HG03060 (cell line): ENCODE measurements around the gene CYTH3.
"Not testable (repeated sequence)": the region's sequence is repeated elsewhere in the genome, so short reads cannot be mapped to it uniquely, and the experiment has no call there.

Experiments used
- ATAC-seq: cut with Tn5 transposase; IDR thresholded peaks from one replicate; pipeline ENCODE4 v1.9.1; 2021; ENCODE audit warnings: low read depth, moderate number of reproducible peaks; ENCODE audit not compliant: unreplicated experiment

CYTH3 gene

GRCh38 chr7:6283391-6284054 is 11.1 kb upstream of the CYTH3 start:
- not testable (repeated sequence) for ATAC-seq

GRCh38 chr7:6279937-6280336 is 7.5 kb upstream of the CYTH3 start:
- no peak for ATAC-seq

DNA sequence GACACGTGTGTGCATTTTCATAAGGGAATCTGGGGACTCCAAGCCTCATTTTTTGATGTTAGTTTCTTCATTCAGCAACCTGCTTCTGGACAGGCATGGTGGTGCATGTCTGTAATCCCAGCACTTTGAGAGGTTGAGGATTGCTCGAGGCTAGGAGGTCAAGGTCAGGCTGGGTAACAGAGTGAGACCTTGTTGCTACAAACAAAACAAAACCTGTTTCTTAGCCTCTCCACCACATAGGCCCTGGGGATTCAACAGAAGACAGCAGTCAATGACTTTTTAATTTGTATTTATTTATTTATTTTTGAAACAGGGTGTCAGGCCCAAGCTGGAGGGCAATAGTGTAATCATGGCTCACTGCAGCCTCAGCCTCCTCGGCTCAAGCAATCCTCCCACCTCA is 6.9 kb upstream of the CYTH3 start:
- no peak for ATAC-seq

DNA sequence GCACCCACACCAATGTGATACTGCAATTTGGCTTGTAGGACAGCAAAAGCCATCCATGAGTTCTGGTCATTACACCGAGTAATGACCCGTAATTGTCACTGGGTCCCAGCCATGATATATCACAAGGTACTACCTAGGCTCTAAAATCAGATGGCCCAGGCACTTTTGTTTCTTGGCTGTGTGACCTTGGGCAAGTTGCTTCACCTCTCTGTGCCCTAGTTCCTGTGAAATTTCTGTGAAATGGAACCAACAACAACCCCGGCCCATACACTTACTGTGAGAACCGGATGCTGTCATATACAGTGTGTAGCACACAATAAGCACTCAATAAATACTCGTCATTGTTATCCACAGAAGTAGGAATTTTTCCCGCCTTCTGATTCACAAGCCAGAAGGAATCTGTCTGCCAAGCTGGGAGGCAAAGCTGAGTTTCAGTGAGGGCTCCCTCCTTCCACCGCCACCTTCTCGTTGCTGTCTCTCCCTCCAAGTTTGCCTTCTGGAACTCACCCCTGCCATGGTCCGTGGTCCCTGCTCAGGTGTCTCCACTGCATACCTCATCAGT is 6.4 kb upstream of the CYTH3 start:
- no peak for ATAC-seq

- ATAC-seq, result no peak
These were observed 5.1 kb upstream of the CYTH3 start for GRCh38 chr7:6277476-6277875.

DNA sequence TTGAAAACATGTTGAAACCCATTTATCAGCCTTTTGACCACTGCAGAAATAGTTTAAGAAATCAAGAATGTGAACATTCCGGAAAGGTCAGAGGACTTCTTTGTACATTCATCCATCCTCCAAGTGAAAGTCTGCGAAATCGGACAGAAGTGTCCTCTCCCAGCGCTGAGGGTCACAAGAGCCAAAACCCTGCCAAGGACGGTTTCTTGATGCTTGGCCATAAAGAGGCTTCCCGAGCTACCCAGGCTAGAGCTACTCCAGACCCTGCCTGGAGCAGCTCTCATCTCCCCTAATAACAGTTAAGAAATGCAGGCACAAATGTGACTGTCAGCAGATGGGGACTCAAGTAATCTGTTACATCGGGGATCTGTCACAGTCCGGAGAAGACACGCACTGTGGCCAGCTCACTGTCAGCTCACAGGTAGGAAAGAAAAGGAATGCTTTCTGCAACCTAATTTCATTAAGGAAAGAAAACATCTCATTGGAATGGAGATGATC is 4.5 kb upstream of the CYTH3 start:
- ATAC-seq, result no peak

DNA sequence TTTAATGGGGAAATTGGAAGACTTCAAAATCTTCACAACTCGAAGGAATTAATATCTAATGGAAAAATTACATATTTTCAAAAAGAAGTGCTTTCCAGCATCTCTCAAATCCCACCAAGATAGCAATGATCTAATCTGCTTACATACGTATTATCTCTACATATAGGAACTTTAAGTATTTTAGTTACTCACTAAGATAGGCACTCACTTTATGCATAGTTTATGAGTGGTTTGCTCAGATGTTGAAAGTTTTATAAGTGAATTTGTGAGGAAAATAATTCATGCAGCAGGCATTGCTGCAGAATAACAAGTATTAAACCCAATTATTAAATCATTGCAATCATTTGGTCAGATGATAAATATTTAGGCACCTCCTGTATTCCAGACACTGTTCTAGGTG is 2.3 kb upstream of the CYTH3 start:
- no peak for ATAC-seq

GRCh38 chr7:6273917-6274630 is 1.6 kb upstream of the CYTH3 start:
- ATAC-seq, result no peak

DNA sequence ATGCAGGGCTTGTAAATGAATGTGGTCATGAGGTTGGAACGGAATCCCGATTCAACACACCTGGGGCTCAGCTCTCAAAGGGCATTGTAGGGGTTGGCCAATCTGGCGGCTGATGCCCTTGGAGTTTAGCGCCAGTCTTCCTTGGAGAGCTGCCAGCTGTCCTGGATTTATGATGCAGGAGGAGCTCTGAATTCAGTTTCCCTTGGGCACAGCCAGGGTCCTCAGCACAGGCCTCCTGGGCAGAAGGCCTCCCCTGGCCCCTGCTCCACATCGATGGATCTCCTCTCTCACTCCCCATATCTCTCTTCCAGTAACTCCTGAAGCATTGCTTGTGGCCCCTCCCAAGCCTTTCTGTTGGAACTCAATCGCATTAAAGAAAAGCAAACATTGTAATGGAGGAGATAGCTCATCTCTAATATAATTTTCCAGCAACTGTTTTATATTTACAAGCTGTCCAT is 985 bp upstream of the CYTH3 start:
- ATAC-seq, result no peak

DNA sequence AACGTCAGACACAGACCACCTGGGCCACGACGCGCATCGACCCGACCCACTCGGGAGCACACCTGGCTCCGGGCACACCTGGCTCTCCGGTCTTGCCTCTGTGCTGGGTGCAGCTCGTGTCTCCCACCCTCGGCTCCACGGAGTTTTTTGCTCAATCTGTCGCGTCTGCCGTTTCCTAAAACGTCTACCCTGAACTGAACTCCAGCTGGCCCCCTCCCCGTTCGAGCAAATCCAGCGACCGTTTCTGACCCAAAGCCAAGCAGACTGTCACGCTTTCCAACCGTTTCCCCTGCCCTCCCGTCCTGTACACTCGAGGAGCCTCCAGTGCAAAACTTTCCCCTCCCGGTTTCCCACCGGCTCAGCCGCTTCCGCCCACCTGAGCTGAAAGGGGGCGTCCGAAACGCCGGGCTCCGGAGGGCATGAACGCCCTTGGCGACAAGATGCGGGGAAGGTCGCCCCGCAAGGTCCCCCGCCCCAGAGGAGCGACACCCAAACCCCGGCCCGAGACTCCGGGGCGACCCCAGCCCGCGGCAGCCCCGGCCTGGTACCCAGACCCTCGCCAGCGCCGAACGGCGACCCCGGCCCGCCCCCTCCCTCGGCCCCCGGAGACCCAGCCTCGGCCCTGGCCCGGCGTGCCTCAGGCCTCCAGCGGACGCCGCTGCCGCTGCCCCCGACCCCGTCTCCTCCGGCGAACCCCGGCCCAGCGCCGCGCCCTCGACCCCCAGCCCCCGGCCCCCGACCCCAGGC is 557 bp downstream of the CYTH3 start:
- no peak for ATAC-seq

GRCh38 chr7:6271060-6271658 is 1.3 kb downstream of the CYTH3 start:
- no peak for ATAC-seq

- ATAC-seq, result no peak
These were observed 2.9 kb downstream of the CYTH3 start for GRCh38 chr7:6269527-6269926.

DNA sequence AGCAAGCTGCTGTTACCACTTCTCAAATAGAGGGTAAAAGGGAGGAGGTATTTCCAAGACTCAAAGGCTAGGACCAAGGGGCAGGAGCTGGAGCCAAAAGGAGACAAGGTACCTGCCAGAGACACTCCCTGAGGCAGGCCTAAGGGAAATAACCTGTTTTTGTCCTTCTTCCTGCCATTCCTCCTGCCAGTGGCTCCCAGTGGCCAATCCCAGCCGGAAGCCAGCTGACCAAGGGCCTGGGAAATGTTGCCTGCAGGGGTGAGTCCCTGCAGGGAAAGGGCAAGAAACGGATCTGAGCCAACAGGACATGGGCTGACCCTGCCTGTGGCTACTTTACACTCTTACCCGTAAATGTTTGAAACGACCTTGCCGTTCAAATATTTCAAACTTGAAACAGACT is 3.5 kb downstream of the CYTH3 start:
- no peak for ATAC-seq

DNA sequence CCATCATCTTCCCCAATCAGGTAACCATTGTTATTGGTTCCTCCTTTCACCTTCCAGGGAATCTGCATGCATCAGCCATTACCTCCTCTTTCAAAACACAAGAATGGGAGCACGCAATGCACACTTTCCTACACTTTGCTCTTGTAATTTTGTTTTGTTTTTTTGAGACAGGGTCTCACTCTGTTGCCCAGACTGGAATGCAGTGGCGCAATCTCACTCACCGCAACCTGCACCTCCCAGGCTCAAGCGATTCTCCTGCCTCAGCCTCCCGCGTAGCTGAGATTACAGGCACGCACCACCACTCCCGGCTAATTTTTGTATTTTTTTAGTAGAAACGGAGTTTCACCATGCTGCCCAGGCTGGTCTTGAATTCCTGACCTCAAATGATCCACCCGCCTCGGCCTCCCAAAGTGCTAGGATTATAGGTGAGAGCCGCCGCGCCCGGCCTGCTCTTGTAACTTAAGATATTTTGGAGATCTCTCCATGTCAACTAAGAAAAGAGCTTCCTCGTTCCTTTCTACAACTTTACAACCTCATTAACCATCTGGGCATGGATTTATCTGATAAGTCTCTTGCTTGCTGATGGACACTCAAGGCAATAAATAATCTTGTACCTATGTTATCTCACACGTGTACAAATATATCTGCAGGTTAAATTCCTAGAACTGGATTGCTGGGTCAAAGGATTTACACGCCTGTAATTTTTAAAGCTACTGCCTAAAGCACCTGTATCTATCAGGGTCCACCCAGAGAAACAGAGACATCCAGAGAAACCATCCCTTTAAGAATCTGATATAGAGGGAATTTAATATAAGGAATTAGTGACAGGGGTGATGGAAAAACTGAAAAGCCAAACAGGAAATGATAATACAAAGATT is 4.2 kb downstream of the CYTH3 start:
- ATAC-seq, result no peak

- no peak for ATAC-seq
These were observed 5.7 kb downstream of the CYTH3 start for GRCh38 chr7:6266699-6267098.

DNA sequence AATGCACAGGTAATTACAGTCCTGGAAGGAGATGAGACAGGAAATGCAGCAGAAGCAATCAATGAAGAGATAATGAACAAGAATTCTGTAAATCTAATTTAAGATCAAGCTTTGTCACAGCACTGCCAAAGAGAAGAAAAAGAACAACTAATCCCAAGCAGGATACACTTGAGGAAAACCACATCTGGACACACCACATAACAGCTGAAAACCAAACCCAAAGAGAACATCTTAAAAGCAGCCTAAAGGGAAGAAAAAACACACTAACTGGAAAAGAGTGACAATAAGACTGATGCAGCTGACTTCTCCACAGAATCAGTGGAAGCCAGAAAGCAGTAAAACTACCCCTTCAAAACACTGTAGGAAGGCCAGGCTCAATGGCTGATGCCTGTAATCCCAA is 10.2 kb downstream of the CYTH3 start:
- ATAC-seq, result no peak

DNA sequence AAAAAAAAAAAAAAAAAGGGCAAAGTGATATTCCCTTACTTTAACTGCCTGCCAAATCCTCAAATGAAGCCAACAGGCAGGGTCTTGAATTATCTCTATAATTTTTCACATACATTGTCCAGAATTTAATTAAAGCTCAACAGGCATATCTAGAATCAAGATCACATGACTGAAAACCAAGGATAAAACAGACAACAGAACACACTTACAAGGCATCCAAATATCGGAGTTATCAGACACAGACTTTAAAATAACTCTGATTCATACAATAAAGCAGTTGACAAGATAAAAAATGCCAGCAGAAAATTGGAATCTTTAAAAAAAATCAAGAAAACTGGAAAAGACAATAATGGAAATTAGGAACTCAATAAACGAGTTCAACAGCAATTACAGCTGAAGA is 10.7 kb downstream of the CYTH3 start:
- no peak for ATAC-seq

DNA sequence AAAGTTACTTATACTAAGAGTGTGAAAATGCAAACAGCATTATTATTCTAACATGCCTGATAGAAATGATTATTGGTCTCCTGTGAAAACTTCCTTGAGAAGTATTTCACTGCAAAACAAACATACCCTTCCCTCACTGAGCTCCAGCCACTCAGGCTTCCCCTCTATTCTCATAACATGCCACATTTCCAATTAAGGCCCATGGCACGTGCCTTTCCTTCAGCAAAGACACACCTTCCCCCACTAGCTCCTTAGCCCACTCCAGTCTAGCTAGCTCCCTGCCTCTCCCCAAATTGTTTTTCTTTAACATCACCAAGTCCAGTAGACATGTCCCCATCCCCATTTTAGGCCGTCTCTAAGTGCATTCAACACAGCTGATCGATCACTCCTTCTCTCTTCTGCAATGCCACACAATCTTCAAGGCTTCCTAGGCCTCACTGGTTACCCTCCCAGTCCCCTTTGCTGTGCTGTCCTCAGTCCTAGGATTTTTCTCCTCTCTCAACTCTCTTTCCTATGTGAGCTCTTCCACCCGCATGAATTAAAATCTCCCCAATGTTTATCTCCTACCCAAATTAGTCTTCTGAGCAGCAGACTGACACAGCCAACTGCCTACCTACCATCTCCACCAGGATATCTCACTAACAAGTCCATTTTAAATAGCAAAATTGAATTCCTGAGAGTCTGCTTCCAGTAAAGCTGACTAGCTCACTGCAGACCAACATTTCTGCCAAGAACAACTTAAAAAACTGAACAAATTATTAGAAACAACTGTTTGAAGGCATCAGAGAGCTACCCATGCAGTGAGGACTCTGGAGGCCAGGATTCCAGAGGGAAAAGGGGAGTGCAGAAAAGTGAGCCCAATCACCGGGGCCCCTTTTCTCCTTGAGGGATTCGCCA is 11.9 kb downstream of the CYTH3 start:
- ATAC-seq, result no peak

GRCh38 chr7:6259257-6259656 is 13.2 kb downstream of the CYTH3 start:
- no peak for ATAC-seq
